Astrocyte (in vitro differentiated cells and primary cell): Measurements from ENCODE around the gene HNF1B.

Experiments
- EZH2 ChIP-seq: IDR thresholded peaks from 2 replicates; pipeline ENCODE4 v1.6.1; 2012; ENCODE audit warnings: mild to moderate bottlenecking, low read length, inconsistent platforms; ENCODE audit not compliant: insufficient read depth
- TF ChIP-seq, protein P1 (sequence below): IDR thresholded peaks from 2 replicates; pipeline ENCODE4 v1.5.1; 2011; ENCODE audit warnings: low read depth, mild to moderate bottlenecking, inconsistent platforms, low read length, moderate library complexity; ENCODE audit not compliant: insufficient read depth

DNA sequence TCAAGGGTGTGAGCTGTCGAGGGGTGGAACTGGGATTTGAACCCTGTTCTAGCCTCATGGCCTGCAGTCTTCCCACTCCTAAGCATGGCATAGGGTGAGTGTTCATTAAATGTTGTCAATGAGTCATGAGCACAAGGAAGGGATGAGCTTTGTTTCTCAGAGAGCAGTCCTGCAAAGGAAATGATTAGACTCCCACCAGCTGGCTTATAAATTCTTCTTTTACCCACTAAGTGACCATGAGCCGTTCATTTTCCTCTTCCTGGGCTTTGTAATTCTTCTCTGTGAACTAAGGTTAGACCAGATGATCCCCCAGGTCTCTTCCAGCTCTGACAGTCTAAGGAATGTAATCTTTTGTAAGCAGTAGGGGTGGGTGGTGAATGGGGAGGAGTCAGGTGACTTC lies 47.9 kb upstream of the HNF1B start:
- TF ChIP-seq, protein P1, sequence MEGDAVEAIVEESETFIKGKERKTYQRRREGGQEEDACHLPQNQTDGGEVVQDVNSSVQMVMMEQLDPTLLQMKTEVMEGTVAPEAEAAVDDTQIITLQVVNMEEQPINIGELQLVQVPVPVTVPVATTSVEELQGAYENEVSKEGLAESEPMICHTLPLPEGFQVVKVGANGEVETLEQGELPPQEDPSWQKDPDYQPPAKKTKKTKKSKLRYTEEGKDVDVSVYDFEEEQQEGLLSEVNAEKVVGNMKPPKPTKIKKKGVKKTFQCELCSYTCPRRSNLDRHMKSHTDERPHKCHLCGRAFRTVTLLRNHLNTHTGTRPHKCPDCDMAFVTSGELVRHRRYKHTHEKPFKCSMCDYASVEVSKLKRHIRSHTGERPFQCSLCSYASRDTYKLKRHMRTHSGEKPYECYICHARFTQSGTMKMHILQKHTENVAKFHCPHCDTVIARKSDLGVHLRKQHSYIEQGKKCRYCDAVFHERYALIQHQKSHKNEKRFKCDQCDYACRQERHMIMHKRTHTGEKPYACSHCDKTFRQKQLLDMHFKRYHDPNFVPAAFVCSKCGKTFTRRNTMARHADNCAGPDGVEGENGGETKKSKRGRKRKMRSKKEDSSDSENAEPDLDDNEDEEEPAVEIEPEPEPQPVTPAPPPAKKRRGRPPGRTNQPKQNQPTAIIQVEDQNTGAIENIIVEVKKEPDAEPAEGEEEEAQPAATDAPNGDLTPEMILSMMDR = no peak
- no peak for TF ChIP-seq EZH2
